ENCODE data around the gene PRAMEF18.
"Not testable (repeated sequence)": the region's sequence is repeated elsewhere in the genome, so short reads cannot be mapped to it uniquely, and the experiment has no call there.

PRAMEF18 gene, protein sequence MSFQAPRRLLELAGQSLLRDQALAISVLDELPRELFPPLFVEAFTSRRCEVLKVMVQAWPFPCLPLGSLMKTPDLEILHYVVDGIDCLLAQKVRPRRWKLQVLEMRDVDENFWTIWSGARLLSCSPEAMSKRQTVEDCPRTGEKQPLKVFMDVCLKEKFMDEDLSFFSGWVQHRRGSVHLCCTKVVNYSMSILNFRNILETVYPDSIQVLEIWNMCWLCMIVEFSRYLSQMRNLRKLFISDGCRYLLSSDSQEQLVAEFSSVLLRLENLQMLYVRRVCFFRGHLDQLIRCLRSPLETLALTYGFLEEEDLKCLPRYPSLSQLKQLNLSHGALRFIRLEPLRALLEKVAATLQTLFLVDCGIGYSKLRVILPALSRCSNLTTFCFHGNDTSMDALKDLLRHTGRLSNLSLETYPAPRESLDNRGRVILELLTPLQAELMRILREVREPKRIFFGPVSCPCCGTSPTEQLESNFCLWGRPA

GRCh38 chr1:13225675-13226204, at the start of gene PRAMEF18:
Gene PRAMEF18 (minus strand): TSS chr1:13226154. CDS start chr1:13226106, 48 bp downstream.
- DNase-seq, result not testable (repeated sequence)

DNA sequence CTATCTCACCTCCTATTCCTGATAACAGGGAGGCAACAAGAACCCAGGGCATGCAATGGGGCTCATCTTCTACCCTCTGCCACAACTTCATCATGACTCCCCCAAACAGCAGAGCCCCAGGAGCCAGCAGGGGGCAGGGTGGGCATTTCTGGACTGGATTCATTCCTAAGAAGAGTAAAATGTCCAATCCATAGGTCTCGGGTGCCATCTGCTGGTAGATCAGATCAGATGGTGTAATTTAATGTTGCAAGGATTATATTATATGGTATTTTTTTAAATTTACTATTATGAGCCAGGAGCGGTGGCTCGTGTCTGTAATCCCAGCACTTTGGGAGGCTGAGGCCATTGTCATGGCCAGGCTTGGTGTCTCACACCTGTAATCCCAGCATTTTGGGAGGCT, 39.2 kb upstream of the PRAMEF18 start:
- DNase-seq, result not testable (repeated sequence)

DNA sequence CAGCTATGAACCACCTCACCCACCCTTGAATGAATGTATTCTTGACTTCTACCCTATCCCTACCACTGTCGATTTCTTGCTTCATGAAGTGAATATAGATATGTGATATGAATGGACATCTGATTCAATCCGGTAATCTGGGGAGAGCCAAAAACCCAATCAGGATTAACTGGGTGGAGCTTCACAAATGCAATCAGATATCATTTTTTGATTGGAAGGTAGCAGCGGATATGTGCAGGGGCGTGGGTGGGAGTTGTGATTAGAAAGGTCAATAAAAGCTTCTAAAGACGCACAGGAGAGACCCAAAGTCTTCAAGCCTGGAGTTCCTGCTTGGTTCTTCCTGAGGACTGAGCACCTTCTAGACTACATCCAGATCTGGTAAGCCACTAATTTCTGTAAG, 27.9 kb upstream of the PRAMEF18 start, which contains the start of gene PRAMEF5:
PRAMEF5 (plus strand) TSS at position 301 of the 400 bp plus-strand sequence. CDS start 5,071 bp downstream, outside the sequence.
- DNase-seq, result not testable (repeated sequence)

DNA sequence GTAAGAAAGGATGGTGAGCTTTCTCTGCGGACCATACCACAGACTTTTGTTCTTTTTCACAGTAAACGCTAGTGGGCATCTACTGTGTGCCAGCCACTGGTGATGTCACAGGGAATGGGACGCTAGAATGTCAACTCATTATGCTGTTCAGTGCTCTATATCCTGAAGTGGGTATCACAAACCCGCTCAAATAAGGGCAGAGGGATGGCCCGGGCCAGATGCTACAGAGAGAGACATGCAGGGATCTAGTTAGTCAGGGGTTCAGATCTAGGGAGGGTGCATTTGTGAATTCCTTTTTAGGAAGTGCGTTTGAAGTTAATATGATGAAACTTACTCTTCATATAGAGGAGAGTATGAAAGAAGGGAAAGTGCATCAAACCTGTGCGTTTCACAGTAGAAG, 21.2 kb upstream of the PRAMEF18 start:
- DNase-seq, result not testable (repeated sequence)

DNA sequence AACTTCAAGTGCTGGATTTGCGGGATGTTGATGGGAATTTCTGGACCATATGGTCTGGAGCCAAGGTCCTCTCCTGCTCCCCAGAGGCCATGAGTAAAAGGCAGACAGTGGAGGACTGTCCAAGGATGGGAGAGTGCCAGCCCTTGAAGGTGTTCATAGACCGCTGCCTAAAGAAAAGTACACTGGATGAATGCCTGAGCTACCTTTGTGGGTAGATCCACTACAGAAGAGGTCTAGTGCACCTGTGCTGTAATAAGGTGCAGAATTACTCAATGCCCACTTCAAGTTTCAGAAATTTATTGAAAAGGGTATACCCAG, 20.6 kb upstream of the PRAMEF18 start:
- DNase-seq, result not testable (repeated sequence)

GRCh38 chr1:13245841-13246553, 20.0 kb upstream of the PRAMEF18 start:
- DNase-seq, result not testable (repeated sequence)

- not testable (repeated sequence) for DNase-seq
Measured at GRCh38 chr1:13243536-13244263, 17.7 kb upstream of the PRAMEF18 start.

GRCh38 chr1:13239633-13240032, 13.7 kb upstream of the PRAMEF18 start:
- DNase-seq, result not testable (repeated sequence)

GRCh38 chr1:13237572-13237971, 11.6 kb upstream of the PRAMEF18 start:
- not testable (repeated sequence) for DNase-seq

DNA sequence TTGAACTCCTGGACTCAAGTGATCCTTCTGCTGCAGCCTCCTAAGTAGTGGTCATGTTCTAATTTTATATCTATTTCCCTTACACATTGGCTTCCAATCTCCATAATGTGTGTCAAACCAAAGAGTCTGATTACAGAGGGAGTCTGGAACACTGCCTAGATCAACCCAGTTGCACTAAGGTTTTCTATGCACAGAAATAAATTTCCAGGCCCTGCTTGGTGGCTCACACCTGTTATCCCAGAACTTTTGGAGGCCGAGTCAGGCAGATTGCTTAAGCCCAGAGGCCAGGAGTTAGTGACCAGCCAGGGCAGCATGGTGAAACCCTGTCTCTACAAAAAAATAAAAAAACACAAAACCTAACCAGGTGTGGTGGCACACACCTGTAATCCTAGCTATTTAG, 8.1 kb upstream of the PRAMEF18 start:
- DNase-seq, result not testable (repeated sequence)

DNA sequence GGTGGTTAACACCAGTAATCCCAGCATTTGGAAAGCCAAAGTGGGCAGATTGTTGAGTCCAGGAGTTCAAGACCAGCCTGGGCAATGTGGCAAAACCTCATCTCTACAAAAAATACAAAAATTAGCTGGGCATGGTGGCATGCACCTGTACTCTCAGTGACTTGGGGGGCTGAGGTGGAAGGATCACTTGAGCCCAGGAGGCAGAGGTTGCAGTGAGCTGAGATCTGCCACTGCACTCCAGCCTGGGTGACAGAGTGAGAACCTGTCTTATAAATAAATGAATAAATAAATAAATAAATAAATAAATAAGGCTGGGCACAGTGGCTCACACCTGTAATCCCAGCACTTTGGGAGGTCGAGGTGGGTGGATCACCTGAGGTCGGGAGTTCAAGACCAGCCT, 6.1 kb upstream of the PRAMEF18 start:
- DNase-seq, result not testable (repeated sequence)

GRCh38 chr1:13231061-13231750, 5.3 kb upstream of the PRAMEF18 start:
- not testable (repeated sequence) for DNase-seq

- not testable (repeated sequence) for DNase-seq
Measured at GRCh38 chr1:13230601-13231000, 4.6 kb upstream of the PRAMEF18 start.

DNA sequence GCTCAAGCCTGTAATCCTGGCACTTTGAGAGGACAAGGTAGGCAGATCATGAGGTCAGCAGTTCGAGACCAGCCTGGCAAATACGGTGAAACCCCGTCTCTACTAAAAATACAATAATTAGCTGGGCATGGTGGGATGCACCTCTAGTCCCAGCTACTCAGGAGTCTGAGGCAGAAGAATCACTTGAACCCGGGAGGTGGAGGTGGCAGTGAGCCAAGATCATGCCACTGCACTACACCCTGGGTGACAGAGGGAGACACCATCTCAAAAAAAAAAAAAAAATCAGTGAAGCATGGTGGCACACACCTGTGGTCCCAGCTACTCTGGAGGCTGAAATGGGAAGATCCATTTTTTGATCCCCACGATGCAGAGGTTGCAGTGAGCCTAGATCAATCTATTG, 4.1 kb upstream of the PRAMEF18 start:
- DNase-seq, result not testable (repeated sequence)

DNA sequence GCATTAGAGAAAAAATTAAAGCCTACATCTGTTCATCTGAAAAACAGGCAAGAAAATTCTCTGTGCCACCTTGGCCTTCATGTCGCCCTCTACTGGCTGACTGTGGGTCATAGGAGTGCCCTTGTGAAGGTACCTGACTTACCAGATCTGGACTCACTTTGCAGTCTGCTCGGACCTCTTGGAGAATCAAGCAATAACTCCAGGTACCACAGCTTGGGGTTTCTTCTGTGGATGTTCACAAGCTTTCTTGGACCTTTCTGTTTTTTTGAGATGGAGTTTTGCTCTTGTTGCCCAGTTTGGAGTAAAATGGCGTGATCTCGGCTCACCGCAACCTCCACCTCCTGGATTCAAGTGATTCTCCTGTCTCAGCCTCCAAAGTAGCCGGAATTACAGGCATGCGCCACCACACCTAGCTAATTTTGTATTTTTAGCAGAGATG, 2.4 kb upstream of the PRAMEF18 start:
- DNase-seq, result no peak

DNA sequence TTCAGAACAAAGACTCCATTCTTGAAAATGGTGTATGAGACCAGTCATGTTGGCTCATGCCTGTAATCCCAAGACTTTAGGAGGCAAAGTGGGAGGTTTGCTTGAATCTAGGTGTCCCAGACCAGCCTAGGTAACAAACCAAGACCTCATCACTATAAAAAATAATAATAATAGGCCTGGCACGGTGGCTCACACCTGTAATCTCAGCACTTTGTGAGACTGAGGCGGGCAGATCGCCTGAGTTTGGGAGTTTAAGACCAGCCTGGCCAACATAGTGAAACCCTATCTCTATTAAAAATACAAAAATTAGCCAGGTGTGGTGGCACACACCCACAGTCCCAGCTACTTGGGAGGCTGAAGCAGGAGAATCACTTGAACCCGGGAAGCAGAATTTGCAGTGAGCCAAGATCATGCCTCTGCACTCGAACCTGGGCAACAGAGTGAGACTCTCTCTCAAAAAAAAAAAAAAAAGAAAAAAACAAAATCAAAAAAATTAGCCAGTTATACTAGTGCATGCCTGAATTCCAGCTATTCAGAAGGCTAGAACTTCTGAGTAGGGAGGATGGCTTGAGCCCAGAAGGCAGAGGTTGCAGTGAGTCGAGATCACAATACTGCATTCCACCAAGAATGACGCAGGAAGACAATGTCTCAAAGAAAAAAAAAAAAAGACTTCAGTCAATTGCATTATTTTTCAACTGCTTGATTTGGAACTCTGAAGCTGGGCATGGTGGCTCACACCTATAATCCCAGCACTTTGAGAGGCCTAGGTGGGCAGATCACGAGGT, 1.5 kb upstream of the PRAMEF18 start:
- not testable (repeated sequence) for DNase-seq

DNA sequence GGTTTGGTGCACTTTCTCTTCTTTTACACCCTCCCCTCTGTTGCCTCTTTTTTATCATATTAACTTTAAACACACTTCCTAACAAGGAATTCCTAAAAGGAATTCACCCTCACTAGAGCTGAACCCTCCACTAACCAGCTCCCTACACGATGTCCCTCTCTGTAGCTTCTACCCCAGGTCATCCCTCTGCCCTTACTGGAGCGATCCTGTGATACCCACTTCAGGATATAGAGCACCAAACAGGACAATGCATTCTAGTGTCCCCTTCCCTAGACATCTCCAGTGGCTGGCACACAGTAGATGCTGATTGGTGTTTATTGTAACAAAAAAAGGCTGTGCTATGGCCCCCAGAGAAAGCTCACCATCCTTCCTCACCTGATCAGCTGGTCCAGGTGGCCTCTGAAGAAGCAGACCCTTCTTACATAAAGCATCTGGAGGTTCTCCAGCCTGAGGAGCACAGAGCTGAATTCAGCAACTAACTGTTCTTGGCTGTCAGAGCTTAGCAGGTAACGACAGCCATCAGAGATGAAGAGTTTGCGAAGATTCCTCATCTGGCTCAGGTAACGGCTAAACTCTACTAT, 1.4 kb downstream of the PRAMEF18 start:
- DNase-seq, result no peak

DNA sequence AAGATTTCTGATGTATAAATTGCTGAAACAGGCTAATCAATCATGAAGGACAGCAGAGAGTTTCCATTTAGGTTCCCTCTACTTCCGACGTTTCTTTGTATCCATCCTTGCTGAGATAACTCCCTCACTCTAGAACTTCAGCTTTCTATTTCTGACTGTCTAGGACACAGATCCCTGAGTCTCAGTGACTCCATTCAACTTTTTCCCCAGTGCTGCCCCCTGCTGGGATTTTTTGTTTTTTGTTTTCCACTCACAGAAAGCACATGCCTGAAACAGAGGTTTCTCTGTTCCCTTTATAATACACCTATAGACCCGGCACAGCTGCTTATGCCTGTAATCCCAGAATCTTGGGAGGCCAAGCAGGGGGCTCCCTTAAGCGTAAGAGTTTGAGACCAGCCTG, 3.2 kb downstream of the PRAMEF18 start:
- not testable (repeated sequence) for DNase-seq

GRCh38 chr1:13219203-13219602, 6.8 kb downstream of the PRAMEF18 start:
- not testable (repeated sequence) for DNase-seq

DNA sequence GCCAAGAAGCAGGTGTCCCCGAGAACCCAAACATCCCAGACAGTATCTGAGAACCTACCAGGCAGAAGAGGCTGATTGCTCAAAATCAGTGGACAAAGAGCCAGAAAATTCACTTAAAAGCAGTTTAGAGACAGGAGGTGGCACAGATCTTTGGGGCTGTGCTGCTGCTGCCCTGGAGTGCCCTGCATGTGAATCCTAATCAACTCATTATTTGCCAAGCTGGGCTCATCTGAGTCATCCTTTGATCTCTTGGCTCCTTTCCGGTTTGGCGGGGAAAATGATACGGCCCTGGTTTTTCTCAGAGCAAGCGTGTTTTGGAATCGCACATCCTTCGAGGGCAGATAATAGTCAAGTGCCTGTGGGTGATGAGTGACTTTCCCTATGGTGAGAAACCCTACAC, 9.3 kb downstream of the PRAMEF18 start:
- DNase-seq, result not testable (repeated sequence)

DNA sequence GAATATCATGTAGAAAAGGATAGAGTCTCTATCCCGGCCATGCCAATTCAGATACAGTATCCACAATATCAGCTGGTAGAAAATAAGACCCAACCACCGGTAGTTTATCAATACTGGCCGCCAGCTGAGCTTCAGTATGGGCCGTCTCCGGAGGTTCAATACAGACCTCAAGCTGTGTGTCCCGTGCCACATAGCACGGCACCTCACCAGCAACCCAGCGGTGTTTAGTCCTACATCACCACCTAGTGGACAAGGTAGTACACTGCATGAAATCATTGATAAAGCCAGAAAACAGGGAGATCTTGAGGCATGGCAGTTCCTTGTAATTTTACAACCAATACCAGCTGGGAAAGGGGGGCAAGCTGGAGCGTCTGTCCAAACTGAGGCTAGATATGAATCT, 17.2 kb downstream of the PRAMEF18 start:
- DNase-seq, result not testable (repeated sequence)
